ENCODE data around the gene KAZN.
A peak's percentile ranks its signal among the peaks of the same experiment; 100 is the strongest.

KAZN gene

DNA sequence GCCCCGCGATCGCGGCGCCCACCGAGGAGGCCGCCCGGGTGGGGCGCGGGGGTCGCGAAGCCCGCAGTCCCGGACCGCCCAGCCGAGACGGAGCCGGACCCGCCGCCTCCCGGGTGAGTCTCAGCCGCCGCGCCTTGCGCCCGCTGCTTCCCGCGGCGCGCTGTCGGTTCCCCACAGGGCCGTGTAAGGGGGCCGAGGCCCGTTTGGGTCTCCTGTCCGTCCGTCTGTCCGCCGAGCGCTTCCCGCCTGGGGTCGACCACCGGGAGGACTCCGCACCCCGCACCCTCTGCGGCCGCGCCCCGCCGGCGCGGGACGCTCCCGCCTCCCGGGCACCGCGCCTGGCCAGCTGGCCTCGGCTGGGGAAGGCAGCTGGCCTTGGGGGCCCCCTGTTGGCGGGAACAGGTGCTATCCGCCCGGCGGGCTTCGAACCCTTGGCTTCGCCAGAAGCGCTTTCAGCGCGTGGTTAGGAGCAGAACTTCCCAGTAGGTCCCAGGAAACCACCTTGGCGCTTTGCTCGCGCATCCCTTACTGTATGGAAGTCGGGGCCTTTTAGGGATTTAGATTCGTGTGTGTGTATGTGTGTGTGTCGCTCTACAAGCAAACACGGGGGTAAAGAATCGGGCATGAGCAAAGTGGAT is 555.5 kb downstream of the KAZN start (continued):
- no peak for TF ChIP-seq ZNF629 (tag by site-specific recombination; IDR thresholded peaks at IDR 0.05)

DNA sequence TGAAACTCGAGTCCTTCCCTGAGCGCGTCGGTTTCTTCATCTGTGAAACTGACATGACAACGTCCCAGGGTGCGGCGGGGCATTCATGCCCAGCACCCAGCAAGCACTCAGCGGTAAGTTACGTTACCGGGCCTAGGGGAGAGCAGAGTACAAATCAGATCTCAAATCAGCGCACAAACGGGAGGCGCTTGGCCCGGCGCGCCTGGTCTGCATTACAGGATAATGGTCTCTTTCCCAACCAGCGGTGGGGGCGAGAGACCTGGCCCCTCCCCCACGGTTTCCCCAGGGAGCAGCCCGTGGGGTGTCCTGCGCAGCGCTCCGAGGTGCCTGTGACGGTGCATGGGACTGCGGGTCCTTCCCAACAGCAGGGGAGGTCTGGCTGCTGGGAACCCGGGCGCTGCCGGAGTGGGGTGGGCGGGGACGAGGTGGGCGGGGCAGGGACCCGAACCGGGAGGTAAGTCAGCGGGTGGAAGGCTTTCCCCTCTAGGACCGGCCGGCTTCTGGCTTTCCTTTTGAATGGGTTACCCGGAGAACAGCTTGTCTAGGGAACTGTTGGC is 556.1 kb downstream of the KAZN start:
- ChIA-PET CTCF (interaction anchor here (0.6 to 4.0 kb wide), 5 partner anchors 24 to 1381 kb away, joined by 3 to 59 read pairs (median 3); no protein-coding TSS in a partner anchor), POLR2A (interaction anchor here (0.8 to 1.0 kb wide), 2 partner anchors 45 to 46 kb away, joined by 3 read pairs; no protein-coding TSS in a partner anchor)
- Histone ChIP-seq H3K27ac (ENCODE audit: extremely low read depth, low read depth, low read length) (no peak overlapping the region), H3K4me1 (ENCODE audit: control insufficient read depth, insufficient read depth, low read length) (0 out of 2 replicates have a peak, but pooled peaks cover 2% of the 10 kb centered on the region), H3K4me3 (ENCODE audit: low read depth, low read length) (peak overlapping the region; percentile 60), H3K36me3 (ENCODE audit: control insufficient read depth in 2 of 2, insufficient read depth in 1 of 2, low read length in 2 of 2) (no peaks in the 10 kb centered on the region), H3K9me3 (ENCODE audit: control insufficient read depth, insufficient read depth, low read depth, low read length) (no peaks in the 10 kb centered on the region)
- TF ChIP-seq ZFHX2 (tag by site-specific recombination; conservative IDR thresholded peaks at IDR 0.05) (no peak), SCRT1 (tag by site-specific recombination; IDR thresholded peaks at IDR 0.05; ENCODE audit: borderline replicate concordance) (no peak), KLF9 (tag by site-specific recombination; IDR thresholded peaks at IDR 0.05; ENCODE audit: low read depth) (peak; percentile 68), TCF7L2 (IDR thresholded peaks at IDR 0.05; ENCODE audit: borderline replicate concordance, low read depth, low read length) (no peak), SP2 (tag by site-specific recombination; IDR thresholded peaks at IDR 0.05) (peak; percentile 34), SP7 (tag by site-specific recombination; IDR thresholded peaks at IDR 0.05) (no peak), ZNF366 (tag by site-specific recombination; conservative IDR thresholded peaks at IDR 0.05) (no peak), ZNF621 (tag by site-specific recombination; IDR thresholded peaks at IDR 0.05) (no peak)

DNA sequence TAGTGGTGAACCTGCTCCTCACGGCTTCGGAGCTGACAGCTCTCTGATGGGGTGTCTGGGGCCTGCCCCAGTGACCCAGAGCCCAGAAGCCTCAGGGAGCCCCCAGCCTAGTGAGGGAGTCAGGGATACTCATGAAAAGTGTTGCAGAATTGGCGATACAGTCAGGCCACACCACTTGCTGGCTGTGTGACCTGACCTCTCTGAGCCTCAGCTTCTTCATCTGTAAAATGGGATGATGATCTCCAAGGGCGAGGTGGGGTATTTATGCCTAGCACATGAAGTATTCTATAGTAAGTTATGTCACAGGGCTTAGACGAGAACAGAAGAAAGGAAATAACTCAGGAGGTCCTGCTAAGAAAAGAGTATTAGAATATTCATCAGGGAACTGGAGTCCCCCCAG is 556.7 kb downstream of the KAZN start:
- no peak overlapping the region for H3K27ac ChIP-seq (ENCODE audit: extremely low read depth, low read depth, low read length)
- no peaks in the 10 kb centered on the region for H3K36me3 ChIP-seq (ENCODE audit: control insufficient read depth in 2 of 2, insufficient read depth in 1 of 2, low read length in 2 of 2)
- H3K4me1 ChIP-seq (ENCODE audit: control insufficient read depth, insufficient read depth, low read length): 0 out of 2 replicates have a peak, but pooled peaks cover 2% of the 10 kb centered on the region
- H3K4me3 ChIP-seq (ENCODE audit: low read depth, low read length): no peak overlapping the region
- ChIA-PET CTCF (interaction anchor here (0.6 kb wide), 1 partner anchor 1380 kb away, joined by 3 read pairs; no protein-coding TSS in a partner anchor), POLR2A (no interaction called here)
- no peaks in the 10 kb centered on the region for H3K9me3 ChIP-seq (ENCODE audit: control insufficient read depth, insufficient read depth, low read depth, low read length)
- TF ChIP-seq ZNF768 (tag by site-specific recombination; IDR thresholded peaks at IDR 0.05) (peak; percentile 4; the same call in 1 of the 2 replicates), GFI1B (tag by site-specific recombination; IDR thresholded peaks at IDR 0.05) (no peak)

DNA sequence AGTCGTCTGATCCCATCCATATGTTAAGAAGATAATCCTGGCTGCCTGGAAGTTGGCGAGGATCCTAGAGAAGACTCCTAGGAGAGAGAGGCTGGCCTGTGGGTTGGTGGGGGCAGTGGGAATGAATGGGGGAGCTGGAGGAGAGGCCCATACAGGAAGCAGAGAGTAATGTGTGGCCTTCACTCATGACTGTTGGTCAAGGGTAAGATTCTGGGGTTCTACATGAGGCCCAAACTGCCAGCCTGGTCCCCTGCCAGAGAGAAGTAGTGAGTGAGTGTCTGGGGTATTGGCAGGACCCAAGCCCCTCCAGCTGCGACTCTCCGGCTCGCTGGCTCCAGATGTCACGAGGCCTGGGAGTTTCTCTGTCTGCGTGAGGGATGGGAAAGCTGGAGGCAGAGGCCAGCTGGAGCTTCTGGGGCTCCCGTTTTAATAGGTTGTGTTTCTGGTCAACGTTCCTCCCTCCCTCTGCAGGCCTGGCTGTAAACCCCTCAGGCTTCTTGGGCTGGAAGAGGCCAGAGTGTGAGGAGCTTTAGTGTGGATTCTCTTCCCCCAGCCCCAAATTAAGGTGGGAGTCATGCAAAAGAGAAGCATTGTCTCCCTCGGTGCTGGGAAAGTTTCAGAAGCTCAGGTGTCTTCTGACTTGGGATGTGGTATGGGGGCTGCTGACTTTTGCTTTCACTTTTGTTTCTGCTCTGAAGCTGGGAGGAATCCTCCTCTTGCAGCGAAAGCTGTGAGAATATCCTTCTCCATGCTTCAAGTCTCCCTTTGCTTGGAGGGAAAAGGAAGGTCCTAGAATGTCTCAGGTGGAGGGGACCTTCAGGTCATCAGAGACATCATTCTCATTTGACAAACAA is 557.6 kb downstream of the KAZN start:
- ChIA-PET CTCF (interaction anchor here (0.6 to 1.0 kb wide), 4 partner anchors 28 to 490 kb away, joined by 3 to 7 read pairs (median 4); no protein-coding TSS in a partner anchor), POLR2A (no interaction called here)
- no peak overlapping the region for H3K4me3 ChIP-seq (ENCODE audit: low read depth, low read length)
- H3K27ac ChIP-seq (ENCODE audit: extremely low read depth, low read depth, low read length): no peak overlapping the region
- TF ChIP-seq, protein P1, sequence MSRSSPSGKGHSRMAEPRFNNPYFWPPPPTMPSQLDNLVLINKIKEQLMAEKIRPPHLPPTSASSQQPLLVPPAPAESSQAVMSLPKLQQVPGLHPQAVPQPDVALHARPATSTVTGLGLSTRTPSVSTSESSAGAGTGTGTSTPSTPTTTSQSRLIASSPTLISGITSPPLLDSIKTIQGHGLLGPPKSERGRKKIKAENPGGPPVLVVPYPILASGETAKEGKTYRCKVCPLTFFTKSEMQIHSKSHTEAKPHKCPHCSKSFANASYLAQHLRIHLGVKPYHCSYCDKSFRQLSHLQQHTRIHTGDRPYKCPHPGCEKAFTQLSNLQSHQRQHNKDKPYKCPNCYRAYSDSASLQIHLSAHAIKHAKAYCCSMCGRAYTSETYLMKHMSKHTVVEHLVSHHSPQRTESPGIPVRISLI (tag by site-specific recombination; IDR thresholded peaks at IDR 0.05): no peak
- TF ChIP-seq ZNF561 (tag by site-specific recombination; IDR thresholded peaks at IDR 0.05; ENCODE audit: borderline replicate concordance) (no peak), ZNF596 (tag by site-specific recombination; IDR thresholded peaks at IDR 0.05) (no peak), ZNF155 (tag by site-specific recombination; IDR thresholded peaks at IDR 0.05) (no peak)
- TF ChIP-seq, protein P2, sequence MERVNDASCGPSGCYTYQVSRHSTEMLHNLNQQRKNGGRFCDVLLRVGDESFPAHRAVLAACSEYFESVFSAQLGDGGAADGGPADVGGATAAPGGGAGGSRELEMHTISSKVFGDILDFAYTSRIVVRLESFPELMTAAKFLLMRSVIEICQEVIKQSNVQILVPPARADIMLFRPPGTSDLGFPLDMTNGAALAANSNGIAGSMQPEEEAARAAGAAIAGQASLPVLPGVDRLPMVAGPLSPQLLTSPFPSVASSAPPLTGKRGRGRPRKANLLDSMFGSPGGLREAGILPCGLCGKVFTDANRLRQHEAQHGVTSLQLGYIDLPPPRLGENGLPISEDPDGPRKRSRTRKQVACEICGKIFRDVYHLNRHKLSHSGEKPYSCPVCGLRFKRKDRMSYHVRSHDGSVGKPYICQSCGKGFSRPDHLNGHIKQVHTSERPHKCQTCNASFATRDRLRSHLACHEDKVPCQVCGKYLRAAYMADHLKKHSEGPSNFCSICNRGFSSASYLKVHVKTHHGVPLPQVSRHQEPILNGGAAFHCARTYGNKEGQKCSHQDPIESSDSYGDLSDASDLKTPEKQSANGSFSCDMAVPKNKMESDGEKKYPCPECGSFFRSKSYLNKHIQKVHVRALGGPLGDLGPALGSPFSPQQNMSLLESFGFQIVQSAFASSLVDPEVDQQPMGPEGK (tag by site-specific recombination; IDR thresholded peaks at IDR 0.05): 0 out of 2 replicates have a peak, but pooled peaks have one; percentile 19
- no peaks in the 10 kb centered on the region for H3K9me3 ChIP-seq (ENCODE audit: control insufficient read depth, insufficient read depth, low read depth, low read length)
- no peaks in the 10 kb centered on the region for H3K36me3 ChIP-seq (ENCODE audit: control insufficient read depth in 2 of 2, insufficient read depth in 1 of 2, low read length in 2 of 2)
- H3K4me1 ChIP-seq (ENCODE audit: control insufficient read depth, insufficient read depth, low read length): 0 out of 2 replicates have a peak, but pooled peaks cover 2% of the 10 kb centered on the region

All from HEK293 (cell line).